Stomach (tissue), 9 donors: ENCODE measurements around the gene PIP4K2C. TPM values are rescaled to one million over a fixed set of nuclear protein-coding genes. Genes with fewer than 3 reads are reported as not detected.
A peak's percentile ranks its signal among the peaks of the same experiment; 100 is the strongest.

ENCODE experiments used
- DNase-seq, 2 donors: peaks; one replicate each; pipeline versions ENCODE4 v3.0.0 to v3.0.0-alpha.2; 2013 to 2019
- H3K27ac ChIP-seq, 5 donors: fragments of 200-600 bp in 4 of 5; sonication (generic) in 4 of 5; one replicate each; pipeline ENCODE4 v1.5.1; 2013 to 2019; ENCODE audit warnings: mild to moderate bottlenecking in 1 of 5, moderate library complexity in 1 of 5
- H3K27me3 ChIP-seq, 3 donors: fragments of 200-600 bp; sonication (generic); one replicate each; pipeline ENCODE4 v1.5.1; 2017 to 2019; ENCODE audit warnings: mixed run types in 1 of 3
- H3K36me3 ChIP-seq, 4 donors: fragments of 200-600 bp; sonication (generic); 1 replicate in 3 of 4; 2 replicates in 1 of 4; pipeline ENCODE4 v1.5.1; 2016 to 2019
- H3K4me1 ChIP-seq, 4 donors: fragments of 200-600 bp; sonication (generic); one replicate each; pipeline ENCODE4 v1.5.1; 2016 to 2019
- H3K4me3 ChIP-seq, 4 donors: fragments of 200-600 bp; sonication (generic) in 3 of 4; one replicate each; pipeline ENCODE4 v1.5.1; 2016 to 2019; ENCODE audit warnings: mild to moderate bottlenecking in 1 of 4
- H3K9me3 ChIP-seq, 4 donors: fragments of 200-600 bp; sonication (generic); one replicate each; pipeline ENCODE4 v1.5.1; 2016 to 2019
- CTCF ChIP-seq, 7 experiments: fragments of 450-650 bp in 4 of 7; fragments of 200-600 bp in 3 of 7; sonication (generic) in 3 of 7; IDR thresholded peaks; one replicate each; pipeline ENCODE4 v1.5.1; 2016 to 2019; ENCODE audit warnings: antibody characterized with exemption in 7 of 7, control low read depth in 2 of 7, mild to moderate bottlenecking in 1 of 7
- EP300 ChIP-seq: sonication (generic); formaldehyde crosslinking; IDR thresholded peaks from one replicate; pipeline ENCODE4 v1.6.1; 2017; ENCODE audit warnings: antibody characterized with exemption
- POLR2A ChIP-seq, 4 donors: fragments of 450-650 bp; IDR thresholded peaks; one replicate each; pipeline ENCODE4 v1.6.1; 2016; ENCODE audit warnings: antibody characterized with exemption in 4 of 4, control low read depth in 2 of 4, mild to moderate bottlenecking in 1 of 4, moderate library complexity in 1 of 4
- POLR2AphosphoS5 ChIP-seq, 3 donors: sonication (generic); formaldehyde crosslinking; IDR thresholded peaks; one replicate each; pipeline ENCODE4 v1.6.1; 2016; ENCODE audit warnings: antibody characterized with exemption in 3 of 3
- WGBS, 5 donors: extraction: QIAGEN DNeasy Blood & Tissue Kit in 3 of 5; methylation state at CpG; one replicate each; pipeline versions ENCODE4 v1.1.5 to v1.1.7; 2013 to 2018; 5-methylcytosine and 5-hydroxymethylcytosine counted together
- intact Hi-C: fragments of 100-400 bp; cut with DNase I; formaldehyde crosslinking; loops from one replicate; pipeline ENCODE4 v1.15.1; 2023; ENCODE audit warnings: low total_unique reads
- polyA plus RNA-seq, 3 donors: library from polyadenylated mRNA; stranded (reverse); fragments of 200-250 nt; gene quantifications; one replicate each; pipeline ENCODE4 v1.2.3, GENCODE V29; 2013
- total RNA-seq, 5 donors: library from RNA; depleted of rRNA; stranded (reverse); fragments of >200 nt; gene quantifications; one replicate each; pipeline versions ENCODE4 v1.1.0 to v1.2.3, GENCODE V29; 2014 to 2016
- donor health status: healthy with polysubstance abuse.
- donor health status: Bipolar disorder and iron deficiency.
- donor health status: healthy.

The PIP4K2C gene
- total and polyA plus RNA-seq, 8 donors = 14.1 to 116 (median 35.5) TPM

- intact Hi-C loops = no loop called here
- TF ChIP-seq POLR2A (IDR thresholded peaks at IDR 0.05) (no peak), EP300 (no peak), CTCF (IDR thresholded peaks at IDR 0.05) (no peak), POLR2AphosphoS5 (IDR thresholded peaks at IDR 0.05) (no peak)
- peaks cover 0 to 32% (median 29%) of the 10 kb centered on the region in 3 donors for H3K27me3 ChIP-seq
- 40 to 63% (median 50%) methylated on average over 2 of the region's 2 CpGs for WGBS, 5 donors
- peaks cover 14 to 48% (median 35%) of the 10 kb centered on the region in 4 donors for H3K4me1 ChIP-seq
- H3K4me3 ChIP-seq = no peak overlapping the region
- H3K36me3 ChIP-seq = no peaks in the 10 kb centered on the region
- DNase-seq = no peak
- H3K27ac ChIP-seq = no peak overlapping the region
- H3K9me3 ChIP-seq = no peaks in the 10 kb centered on the region
Observed at GRCh38 chr12:57548488-57548887, 42.5 kb upstream of the PIP4K2C start.

- peak overlapping the region; percentile 44 to 56 (median 52) for H3K4me3 ChIP-seq
- intact Hi-C loops = no loop called here
- TF ChIP-seq CTCF (IDR thresholded peaks at IDR 0.05) = peak in 1 of 7 experiments; percentile 11
- no peak for TF ChIP-seq POLR2AphosphoS5 (IDR thresholded peaks at IDR 0.05)
- H3K27me3 ChIP-seq = peaks cover 0 to 32% (median 29%) of the 10 kb centered on the region in 3 donors
- no peaks in the 10 kb centered on the region for H3K9me3 ChIP-seq
- no peaks in the 10 kb centered on the region for H3K36me3 ChIP-seq
- DNase-seq = no peak
- 31 to 40% (median 38%) methylated on average over 12 to 13 of the region's 13 CpGs for WGBS, 5 donors
- peaks cover 14 to 40% (median 31%) of the 10 kb centered on the region in 4 donors for H3K4me1 ChIP-seq
- H3K27ac ChIP-seq = no peak overlapping the region
Observed at GRCh38 chr12:57549203-57549908, 41.6 kb upstream of the PIP4K2C start.

DNA sequence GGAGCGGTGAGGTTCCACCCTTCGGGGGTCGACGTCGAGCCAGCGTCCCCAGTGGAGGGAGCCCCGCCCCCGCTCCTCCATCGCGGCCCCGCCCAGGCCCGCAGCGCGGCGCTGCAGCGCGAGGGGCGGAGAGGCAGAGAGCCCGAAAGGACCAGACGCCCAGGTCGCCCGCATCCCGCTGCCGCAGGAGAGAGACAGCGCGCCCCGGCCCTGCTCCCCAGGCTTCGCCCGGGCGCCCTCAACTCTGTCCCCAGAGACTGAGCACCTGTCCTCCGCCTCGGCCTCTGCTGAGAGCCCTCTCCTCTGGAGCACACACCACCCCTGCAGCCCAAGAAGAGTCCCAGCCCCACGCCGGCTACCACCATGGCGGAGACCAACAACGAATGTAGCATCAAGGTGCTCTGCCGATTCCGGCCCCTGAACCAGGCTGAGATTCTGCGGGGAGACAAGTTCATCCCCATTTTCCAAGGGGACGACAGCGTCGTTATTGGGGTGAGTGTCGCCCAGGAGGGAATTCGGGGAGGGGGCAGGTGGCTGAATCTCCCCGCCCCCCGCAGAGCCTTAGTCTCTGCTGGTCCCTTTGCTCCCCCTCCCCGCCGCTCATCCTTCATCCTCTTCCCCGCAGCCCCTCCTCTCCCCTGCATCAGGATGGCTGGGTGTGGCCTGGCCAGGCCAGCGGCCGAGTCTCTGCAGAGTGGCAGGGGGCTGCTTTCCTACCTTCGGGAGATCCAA lies 40.9 kb upstream of the PIP4K2C start, which contains the start of gene KIF5A:
KIF5A (plus strand) TSS at position 136 of the 732 bp plus-strand sequence; CDS start at position 364, 228 bp downstream.
- Histone ChIP-seq H3K4me3 (peak within 1 kb of the TSS; percentile 44 to 56 (median 52)), H3K27ac (no peak within 1 kb of the TSS), H3K9me3 (no peaks in the 10 kb centered on the region), H3K36me3 (no peaks in the 10 kb centered on the region), H3K27me3 (peaks cover 0 to 32% (median 29%) of the 10 kb centered on the region in 3 donors), H3K4me1 (peaks cover 13 to 33% (median 28%) of the 10 kb centered on the region in 4 donors)
- WGBS, 5 donors = 4 to 7% (median 6%) methylated on average over 22 to 52 of the region's 52 CpGs
- no peak for TF ChIP-seq POLR2AphosphoS5 (IDR thresholded peaks at IDR 0.05)
- no peak for TF ChIP-seq EP300
- TF ChIP-seq POLR2A (IDR thresholded peaks at IDR 0.05) = no peak
- no peak for TF ChIP-seq CTCF (IDR thresholded peaks at IDR 0.05)
- peak in 1 of 2 donors; percentile 73 for DNase-seq
- intact Hi-C loops = no loop called here

DNA sequence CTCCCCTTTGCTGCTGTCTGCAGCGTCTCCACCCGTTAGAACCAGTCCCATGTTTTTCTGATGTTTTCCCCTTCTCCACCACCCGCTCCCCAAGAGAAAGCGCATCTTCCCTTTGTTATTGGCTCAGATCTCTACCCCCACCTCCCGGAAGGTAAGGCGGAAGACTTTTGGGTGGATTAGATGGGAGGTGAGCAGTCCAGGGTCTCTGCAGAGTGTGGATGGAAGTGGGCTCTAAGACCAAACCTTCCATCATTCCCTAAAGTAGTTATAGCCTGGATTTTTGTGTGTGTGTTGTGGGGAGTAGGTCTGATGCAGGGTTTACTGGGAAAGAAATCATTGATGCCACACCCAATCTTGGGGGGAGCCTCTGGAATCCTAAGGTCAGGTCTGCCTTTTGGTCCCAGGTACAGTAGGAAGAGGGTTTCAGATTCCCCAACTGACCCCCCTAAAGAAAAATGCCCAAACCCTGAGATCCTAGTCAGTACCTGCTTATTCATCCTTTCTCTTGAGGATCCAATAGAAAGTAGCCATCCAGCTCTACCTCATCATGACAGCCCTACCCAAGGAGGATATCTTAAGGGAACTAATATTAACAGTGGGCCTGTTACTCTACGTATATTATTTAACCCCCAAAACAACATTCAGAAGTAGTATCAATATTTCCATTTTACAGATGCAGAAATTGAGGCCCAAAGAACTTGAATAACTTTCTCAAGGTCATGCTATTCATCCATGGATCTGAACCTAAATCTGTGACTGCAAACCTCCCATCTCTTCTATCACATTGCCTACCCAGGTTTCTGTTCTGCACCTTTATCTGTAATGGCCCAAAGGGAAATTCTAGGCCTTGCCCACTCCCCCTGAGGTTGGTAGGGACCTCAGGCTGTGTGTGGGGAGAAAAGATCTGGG lies 40.1 kb upstream of the PIP4K2C start:
- 61 to 71% (median 62%) methylated on average over 7 of the region's 7 CpGs for WGBS, 5 donors
- Histone ChIP-seq H3K9me3 (no peaks in the 10 kb centered on the region), H3K4me3 (peak overlapping the region in 2 of 4 donors; percentile 49 to 56), H3K27me3 (peaks cover 0 to 32% (median 29%) of the 10 kb centered on the region in 3 donors), H3K27ac (no peak overlapping the region), H3K36me3 (no peaks in the 10 kb centered on the region), H3K4me1 (peaks cover 5 to 25% (median 20%) of the 10 kb centered on the region in 4 donors)
- intact Hi-C loops = no loop called here
- DNase-seq = no peak
- TF ChIP-seq POLR2AphosphoS5 (IDR thresholded peaks at IDR 0.05) = no peak
